Activated CD8-positive, alpha-beta memory T cell treated with anti-CD3 and anti-CD28 coated beads for 36 hours (primary cell): ENCODE results near the gene EP300. TPM values are rescaled to one million over a fixed set of nuclear protein-coding genes. Genes with fewer than 3 reads are reported as not detected.
"Not testable (repeated sequence)": the region's sequence is repeated elsewhere in the genome, so short reads cannot be mapped to it uniquely, and the experiment has no call there.

ENCODE experiments used
- CTCF ChIA-PET: fragments of 350-600 bp; sonication (Branson Sonifier 250); formaldehyde crosslinking; loops from one replicate; lab custom pipeline; 2021; ENCODE audit warnings: antibody characterized with exemption; lab: Charles Lee
- POLR2A ChIA-PET: fragments of 350-600 bp; sonication (Branson Sonifier 250); formaldehyde crosslinking; loops from one replicate; lab custom pipeline; 2021; ENCODE audit warnings: antibody characterized with exemption; lab: Charles Lee
- total RNA-seq, 2 experiments: library from RNA; stranded (reverse); gene quantifications; one replicate each; pipeline ENCODE4 v1.2.3, GENCODE V29; 2021

The EP300 gene
- total RNA-seq, 2 experiments from 2014 or later: 45.5 to 48.3 TPM

GRCh38 chr22:41124086-41124485 lies 31.7 kb downstream of the EP300 start:
- ChIA-PET POLR2A (no interaction called here), CTCF (no interaction called here)

GRCh38 chr22:41127451-41127850 lies 35.1 kb downstream of the EP300 start:
- ChIA-PET POLR2A (no interaction called here), CTCF (no interaction called here)

GRCh38 chr22:41128606-41129005 lies 36.2 kb downstream of the EP300 start:
- CTCF ChIA-PET: interaction anchor here (1.0 kb wide), 1 partner anchor 86 kb away, joined by 4 read pairs; no protein-coding TSS in a partner anchor
- POLR2A ChIA-PET: no interaction called here

GRCh38 chr22:41132550-41132949 lies 40.2 kb downstream of the EP300 start:
- POLR2A ChIA-PET: no interaction called here
- CTCF ChIA-PET: no interaction called here

- ChIA-PET POLR2A (no interaction called here), CTCF (interaction anchor here (1.1 kb wide), 1 partner anchor 218 kb away, joined by 3 read pairs; no protein-coding TSS in a partner anchor)
Measured at GRCh38 chr22:41140365-41140957, 48.1 kb downstream of the EP300 start.

- CTCF ChIA-PET, POLR2A ChIA-PET: not testable (repeated sequence)
Measured at GRCh38 chr22:41145921-41146320, 53.5 kb downstream of the EP300 start.

GRCh38 chr22:41146573-41146972 lies 54.2 kb downstream of the EP300 start:
- ChIA-PET CTCF (no interaction called here), POLR2A (no interaction called here)

GRCh38 chr22:41147722-41148121 lies 55.3 kb downstream of the EP300 start:
- CTCF ChIA-PET: no interaction called here
- POLR2A ChIA-PET: no interaction called here

- ChIA-PET POLR2A (no interaction called here), CTCF (no interaction called here)
Measured at GRCh38 chr22:41152902-41153301, 60.5 kb downstream of the EP300 start.

GRCh38 chr22:41157083-41157482 lies 64.7 kb downstream of the EP300 start:
- ChIA-PET CTCF (interaction anchor here (0.6 to 0.7 kb wide), 3 partner anchors 287 to 356 kb away, joined by 3 to 6 read pairs (median 4); no protein-coding TSS in a partner anchor), POLR2A (no interaction called here)

- CTCF ChIA-PET: interaction anchor here (0.6 kb wide), 1 partner anchor 1858 kb away, joined by 3 read pairs; no protein-coding TSS in a partner anchor
- POLR2A ChIA-PET: no interaction called here
Measured at GRCh38 chr22:41169157-41169556, 76.8 kb downstream of the EP300 start.

- CTCF ChIA-PET: interaction anchor here (1.7 kb wide), 1 partner anchor 66 kb away, joined by 5 read pairs; no protein-coding TSS in a partner anchor
- POLR2A ChIA-PET: no interaction called here
Measured at GRCh38 chr22:41171996-41172395, 79.6 kb downstream of the EP300 start.

GRCh38 chr22:41175546-41175945 lies 83.2 kb downstream of the EP300 start:
- CTCF ChIA-PET: no interaction called here
- POLR2A ChIA-PET: no interaction called here

GRCh38 chr22:41177040-41177621 lies 84.7 kb downstream of the EP300 start:
- CTCF ChIA-PET: no interaction called here
- POLR2A ChIA-PET: no interaction called here

- CTCF ChIA-PET: no interaction called here
Measured at GRCh38 chr22:41177622-41178424, 85.4 kb downstream of the EP300 start.

GRCh38 chr22:41178425-41178975 lies 86.1 kb downstream of the EP300 start:
- CTCF ChIA-PET: no interaction called here
- POLR2A ChIA-PET: no interaction called here

More at GRCh38 chr22:41177622-41178424, 85.4 kb downstream of the EP300 start:
- POLR2A ChIA-PET: no interaction called here

- POLR2A ChIA-PET, CTCF ChIA-PET: not testable (repeated sequence)
Measured at GRCh38 chr22:41180362-41180761, 88.0 kb downstream of the EP300 start.

GRCh38 chr22:41180926-41181325 lies 88.5 kb downstream of the EP300 start:
- POLR2A ChIA-PET: no interaction called here
- CTCF ChIA-PET: no interaction called here

- ChIA-PET CTCF (no interaction called here), POLR2A (no interaction called here)
Measured at GRCh38 chr22:41181349-41182241, 89.2 kb downstream of the EP300 start.
